ENCODE results near the gene AGBL4.

AGBL4 gene

DNA sequence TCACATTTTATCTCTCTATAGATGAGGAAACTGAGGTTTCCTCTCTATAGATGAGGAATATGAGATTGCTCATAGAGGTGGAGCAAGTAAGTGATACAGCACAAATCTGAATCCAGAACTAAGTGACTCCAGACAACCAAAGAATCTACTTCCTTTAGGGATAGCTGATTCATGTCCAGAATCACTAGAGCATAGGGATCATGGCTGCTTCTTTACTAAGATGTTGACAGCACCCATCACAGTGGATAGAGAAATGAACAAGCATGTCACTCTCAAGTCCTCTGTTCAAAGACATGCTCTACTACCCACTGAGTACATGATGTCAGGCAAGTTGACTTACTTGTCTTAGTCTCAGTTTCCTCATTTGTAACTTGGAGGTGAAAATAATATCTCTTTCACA is 1435.7 kb downstream of the AGBL4 start:
- no peak for DNase-seq (ENCODE audit: low spot score)

DNA sequence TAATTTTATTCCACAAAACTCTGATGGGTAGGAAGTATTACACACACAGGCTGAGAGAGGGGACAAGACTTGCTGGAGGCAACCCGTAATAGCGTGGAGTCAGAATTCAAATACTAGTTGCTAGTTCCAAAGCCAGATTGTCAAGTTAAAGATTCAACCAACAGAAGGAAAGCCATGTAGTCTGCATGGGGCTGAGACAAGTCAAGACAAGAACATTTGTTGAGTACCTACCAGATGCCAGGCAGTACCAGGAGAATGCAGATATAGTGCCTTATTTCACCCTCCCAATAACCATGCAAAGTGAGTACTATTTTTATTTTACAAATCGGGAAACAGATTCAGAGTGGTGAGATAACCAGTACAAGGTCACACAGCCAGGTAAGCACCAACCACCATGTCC is 1441.3 kb downstream of the AGBL4 start:
- DNase-seq (ENCODE audit: low spot score), result no peak

DNA sequence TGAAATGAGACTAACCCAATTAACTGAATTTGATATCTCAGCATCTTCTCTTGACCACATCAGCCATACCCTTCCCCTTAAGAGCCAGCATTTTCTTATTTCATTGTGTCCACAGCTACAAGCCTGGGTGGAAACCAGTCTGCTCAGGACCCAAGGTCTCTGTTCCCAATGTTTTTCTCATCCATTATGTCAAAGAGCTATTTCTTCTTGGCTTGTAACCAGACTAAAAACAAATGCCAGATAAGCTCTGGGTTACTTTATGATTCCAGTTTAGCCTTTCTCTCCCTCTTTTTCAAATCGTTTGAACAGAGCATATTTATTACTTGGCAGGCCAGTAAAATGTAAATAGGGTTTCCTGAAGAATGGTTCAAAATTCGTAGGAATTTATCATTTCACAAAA is 1442.5 kb downstream of the AGBL4 start:
- no peak for DNase-seq (ENCODE audit: low spot score)

DNA sequence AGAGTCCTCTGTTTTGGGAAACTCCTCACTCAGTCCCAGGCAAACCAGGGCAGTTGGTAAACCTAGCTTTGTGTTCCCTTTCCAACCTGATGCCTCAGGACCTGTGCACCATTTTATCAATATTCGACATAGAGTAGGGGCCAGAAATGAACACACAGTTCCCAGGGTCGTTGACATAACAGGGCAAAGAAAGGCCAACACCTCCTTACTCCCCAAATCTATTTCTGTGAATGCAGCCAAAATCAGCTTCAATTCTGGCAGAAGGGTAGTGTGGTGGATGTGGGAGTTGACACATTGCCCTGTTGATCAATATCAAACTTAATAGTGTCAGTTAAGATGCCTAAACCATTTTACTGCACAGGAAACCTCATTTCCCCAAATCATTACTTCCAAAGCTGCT is 1447.2 kb downstream of the AGBL4 start:
- DNase-seq (ENCODE audit: low spot score), result no peak

DNA sequence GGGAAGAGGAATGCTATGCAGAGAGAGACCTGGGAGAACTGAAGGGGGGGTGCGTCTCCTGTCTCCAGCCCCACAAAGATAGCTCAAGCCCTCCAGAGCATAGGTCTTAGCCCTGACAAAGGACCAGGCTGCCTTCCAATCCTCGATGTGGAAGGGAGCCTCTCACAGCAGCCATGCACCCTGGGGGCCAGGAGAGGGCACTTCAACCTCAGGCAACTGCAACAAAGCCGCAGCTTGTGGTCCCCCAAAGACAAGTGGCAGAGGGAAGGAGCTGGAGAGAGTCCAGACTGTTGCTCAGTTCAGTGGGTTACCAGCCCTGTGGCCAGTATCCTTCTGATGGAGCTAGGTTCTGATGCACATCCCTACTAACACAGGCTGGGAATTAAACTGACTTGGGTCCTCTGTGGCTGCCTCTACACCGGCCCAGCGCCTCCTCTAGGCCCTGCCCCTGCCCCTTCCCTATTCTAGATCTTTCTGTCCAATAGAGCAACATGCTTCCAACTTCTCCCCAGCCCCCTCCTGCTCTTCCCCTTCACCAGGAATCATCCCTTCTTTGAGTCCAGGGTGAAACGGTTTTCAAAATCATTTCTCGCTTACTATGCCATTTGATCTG is 1451.0 kb downstream of the AGBL4 start:
- peak; percentile 83 for DNase-seq (ENCODE audit: low spot score)

DNA sequence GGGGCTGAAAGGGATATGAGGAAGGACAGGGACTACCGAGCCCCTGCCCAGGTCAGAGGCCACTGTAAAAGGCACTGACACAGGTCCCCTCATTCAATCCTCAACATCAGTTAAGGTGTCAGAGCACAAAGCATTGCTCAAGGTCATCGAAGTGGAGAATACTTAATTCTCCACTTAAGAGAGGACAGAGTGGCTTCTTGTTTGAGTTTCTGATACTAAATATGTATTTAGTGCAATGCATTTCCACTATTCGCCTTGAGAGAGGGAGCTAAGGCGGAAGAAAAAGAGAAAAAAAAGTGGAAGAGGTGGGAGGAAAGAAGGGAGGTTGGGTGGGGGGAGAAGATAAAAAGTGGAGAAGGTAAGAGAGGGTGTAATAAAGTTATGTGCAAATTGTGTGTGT is 1451.6 kb downstream of the AGBL4 start:
- no peak for DNase-seq (ENCODE audit: low spot score)

DNA sequence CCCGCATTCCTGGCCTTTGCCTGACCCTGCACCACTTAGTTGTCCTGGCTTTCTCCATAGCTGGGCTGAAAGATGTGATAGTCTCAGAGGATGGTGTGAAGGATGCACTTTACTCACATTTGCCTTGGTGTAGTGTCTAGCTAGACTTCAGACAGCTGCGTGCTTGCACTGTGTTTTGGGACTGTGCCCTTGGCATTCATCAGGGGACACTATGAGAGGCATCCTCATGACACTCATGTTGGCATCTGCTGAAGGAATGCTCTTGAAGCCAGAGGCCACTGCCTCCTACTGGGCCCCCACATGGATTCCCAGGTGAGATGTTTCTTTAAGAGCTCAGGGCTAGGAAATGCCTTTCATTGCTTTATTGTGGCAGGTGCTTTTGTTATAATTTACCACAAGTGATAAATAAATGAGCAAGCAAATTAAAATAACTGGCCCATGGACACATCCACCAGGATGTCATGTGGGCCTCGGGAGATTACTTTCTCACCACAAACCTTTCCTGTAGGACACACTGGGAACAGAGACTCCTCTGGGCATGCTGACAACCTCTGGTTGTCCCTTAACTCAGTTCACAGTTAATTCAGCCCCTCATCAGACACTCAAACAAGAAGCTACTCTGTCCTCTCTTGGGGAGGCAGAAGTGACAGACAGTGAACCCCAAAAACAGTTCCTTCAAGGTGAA is 1452.3 kb downstream of the AGBL4 start:
- no peak for DNase-seq (ENCODE audit: low spot score)

DNA sequence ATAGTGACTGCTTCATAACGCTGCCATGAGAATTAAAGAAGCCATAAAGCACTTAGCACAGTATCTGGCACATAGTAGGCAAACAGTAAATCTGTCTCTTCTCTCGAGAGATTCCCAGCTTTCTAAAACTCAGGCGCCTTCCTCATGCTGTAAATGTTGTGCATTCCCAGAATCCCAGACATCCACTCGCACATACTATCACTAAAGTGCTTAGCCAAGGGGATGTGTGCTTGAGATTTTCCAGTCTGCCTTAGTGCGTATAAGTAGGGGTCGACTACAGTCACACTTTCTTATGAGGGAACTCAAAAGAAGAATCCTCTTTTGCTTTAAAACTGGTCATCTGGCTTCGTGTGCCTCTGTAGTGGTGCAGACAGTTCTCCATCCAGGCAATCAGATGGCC is 1453.2 kb downstream of the AGBL4 start:
- no peak for DNase-seq (ENCODE audit: low spot score)

DNA sequence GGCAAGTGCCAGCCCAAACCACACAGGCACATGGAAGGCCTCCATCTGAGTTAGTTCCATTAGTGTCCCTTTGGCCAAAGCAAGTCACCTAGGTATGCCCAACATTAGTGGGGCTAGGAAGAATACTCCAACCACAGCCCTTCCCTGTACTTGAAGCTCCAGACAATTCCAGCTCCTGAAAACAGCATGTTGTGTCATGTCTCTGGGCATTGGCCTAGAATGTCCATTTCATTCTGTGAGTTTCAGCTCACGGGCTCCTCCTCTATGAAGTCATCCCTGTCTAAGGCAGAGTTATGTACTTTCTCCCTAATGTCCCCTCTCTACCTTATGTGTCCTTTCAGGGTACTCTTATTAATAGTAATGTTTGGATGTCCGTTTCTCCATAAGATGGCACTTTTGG is 1455.3 kb downstream of the AGBL4 start:
- DNase-seq (ENCODE audit: low spot score), result no peak

DNA sequence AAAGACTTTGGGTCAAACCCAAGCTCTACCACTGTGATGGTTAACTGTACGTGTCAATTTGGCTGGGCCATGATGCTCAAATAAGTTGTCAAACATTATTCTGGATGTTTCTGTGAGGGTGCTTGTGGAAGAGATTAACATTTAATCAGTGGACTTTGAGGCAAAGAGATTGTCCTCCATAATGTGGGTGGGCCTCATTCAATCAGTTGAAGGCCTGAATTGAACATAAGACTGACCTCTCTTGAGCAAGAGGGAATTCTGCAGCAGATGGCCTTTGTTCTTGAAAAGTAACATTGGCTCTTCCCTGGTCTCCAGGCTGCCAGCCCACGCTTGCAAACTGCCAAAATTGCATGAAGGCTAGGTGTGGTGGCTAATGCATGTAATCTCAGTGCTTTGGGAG is 1457.3 kb downstream of the AGBL4 start:
- DNase-seq (ENCODE audit: low spot score), result no peak

DNA sequence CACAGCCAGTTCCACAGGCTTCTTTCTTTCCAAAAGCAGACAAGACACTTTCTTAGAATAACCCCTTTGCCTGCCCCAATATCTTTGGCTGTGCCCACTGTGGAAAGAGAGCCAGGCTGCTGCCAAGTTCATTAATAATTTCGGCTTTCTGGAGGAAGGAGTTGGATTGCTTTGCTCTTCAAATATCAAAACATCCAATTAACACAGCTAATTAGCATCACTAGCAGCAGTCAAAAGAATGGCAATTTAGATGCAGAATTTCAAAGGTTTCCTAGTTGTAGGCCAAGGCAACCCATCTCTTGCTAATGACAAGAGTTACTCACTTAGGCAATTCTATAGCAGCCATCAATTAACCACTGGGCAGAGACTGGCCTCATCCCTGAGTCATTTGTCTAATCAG is 1460.7 kb downstream of the AGBL4 start:
- no peak for DNase-seq (ENCODE audit: low spot score)

DNA sequence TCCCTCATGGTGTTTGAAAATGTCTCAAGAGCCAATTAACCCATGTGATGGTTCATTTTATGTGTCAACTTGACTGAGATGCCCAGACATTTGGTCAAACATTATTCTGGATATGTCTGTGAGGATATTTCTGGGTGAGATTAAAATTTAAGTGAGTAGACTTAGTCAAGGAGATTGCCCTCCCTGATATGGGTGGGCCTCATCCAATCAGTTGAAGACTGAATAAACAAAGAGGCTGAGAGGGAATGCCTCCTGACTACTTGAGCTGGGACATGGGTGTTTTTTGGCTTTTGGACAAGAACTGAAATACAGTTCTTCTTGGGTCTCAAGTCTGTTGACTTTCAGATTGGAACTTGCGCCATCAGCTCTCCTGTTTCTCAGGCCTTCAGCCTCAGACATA is 1462.3 kb downstream of the AGBL4 start:
- DNase-seq (ENCODE audit: low spot score), result no peak

DNA sequence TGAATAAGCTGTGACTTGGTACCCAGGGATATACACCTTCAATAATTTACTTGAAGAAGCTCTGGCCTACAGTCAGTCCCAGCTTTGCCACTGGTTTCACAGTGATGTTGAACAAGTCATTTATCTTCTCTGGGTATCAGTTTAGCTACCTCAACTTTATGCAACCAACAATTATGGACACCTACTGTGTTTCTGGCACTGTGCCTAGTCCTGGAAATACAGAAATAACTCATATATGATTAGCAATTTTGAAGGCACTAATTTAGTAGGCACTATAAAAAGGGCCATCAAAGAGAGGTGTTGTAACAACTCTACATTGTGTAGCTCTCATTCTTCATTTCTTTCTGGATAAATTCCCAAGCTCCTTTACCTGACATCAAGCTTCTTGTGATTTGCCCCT is 1463.2 kb downstream of the AGBL4 start:
- DNase-seq (ENCODE audit: low spot score), result no peak

DNA sequence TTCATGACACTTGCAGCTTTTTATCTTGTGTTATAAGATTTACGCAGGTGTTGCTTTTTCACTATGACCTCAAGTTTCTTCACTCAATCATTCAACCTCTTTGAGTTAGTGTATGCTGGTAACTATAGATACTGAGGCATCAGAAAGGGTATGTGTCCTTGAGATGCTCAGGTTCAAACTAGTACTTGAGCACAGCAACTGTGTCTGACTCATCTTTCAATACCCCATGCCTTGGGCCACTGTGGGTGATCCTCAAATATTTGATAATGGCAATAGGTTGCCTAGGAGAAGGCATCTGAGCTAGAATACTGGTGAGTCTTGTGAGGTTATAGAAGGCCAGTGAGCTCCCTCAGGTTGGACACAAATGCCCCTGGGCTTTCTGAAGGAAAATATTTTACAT is 1463.6 kb downstream of the AGBL4 start:
- DNase-seq (ENCODE audit: low spot score), result no peak

DNA sequence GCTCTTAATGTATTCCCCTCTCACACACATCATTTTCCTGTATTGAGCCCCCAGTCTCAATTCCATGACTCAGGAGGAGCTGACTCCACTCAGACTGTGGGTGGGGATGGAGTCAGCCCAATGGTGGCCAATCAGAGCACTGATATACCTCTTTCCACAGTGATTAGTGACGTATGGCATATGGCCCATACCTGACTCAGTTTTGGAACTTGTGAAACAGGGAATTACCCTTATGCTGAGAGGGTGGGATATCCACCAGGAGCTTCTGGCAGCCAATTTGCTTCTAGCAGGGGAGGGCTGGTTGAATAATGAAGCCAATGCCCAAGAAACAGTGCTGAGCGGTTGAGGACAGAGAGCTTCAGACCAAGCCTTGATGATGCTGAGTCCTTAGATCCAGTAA is 1465.4 kb downstream of the AGBL4 start:
- no peak for DNase-seq (ENCODE audit: low spot score)

DNA sequence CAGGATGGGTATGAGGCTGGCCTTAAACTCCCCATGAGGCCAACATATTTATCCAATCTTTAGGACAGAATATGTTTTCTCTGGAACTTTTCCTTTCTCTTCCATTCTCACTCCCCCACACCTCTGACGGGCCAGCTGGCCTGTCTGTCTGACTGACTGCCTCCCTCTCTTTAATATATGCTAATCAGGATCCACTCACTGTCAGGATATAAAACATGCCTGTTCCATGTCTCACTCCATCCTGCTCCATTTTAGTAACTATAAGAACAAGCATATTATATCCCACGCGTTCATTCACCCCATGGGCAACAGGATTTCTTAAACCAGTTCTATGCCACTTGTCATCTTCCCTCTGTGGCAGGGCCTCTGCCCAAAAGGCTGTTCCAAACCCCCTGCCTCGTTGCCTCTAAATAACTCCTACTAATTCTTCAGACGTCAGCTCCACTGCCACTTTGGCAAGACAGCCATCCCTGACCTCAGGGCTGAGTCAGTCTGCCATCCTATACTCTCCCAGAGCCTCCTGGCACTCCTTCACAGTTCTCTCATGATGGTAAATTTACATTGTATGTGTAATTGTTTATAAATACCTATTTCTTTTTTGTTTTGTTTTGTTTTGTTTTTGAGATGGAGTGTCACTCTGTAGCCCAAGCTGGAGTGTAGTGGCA is 1467.4 kb downstream of the AGBL4 start:
- DNase-seq (ENCODE audit: low spot score), result no peak

DNA sequence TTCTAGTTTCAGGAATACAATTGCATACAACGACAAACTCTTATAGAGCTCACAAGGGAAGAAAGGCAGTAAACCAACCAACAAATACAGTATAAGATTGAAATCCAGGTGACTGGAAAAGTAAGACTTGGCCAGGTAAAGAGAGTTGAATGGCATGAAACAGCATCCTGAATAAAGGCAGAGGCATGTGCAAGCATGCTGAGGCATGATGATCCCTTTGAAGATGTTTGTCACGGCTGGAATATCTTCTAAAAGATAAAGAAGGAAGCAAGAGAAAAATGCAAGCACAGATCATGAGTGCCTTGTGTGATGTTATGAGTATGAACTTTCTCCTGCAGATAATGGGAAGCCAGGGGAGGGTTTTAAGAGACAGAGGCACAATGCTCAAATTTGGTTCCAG is 1468.5 kb downstream of the AGBL4 start:
- no peak for DNase-seq (ENCODE audit: low spot score)

DNA sequence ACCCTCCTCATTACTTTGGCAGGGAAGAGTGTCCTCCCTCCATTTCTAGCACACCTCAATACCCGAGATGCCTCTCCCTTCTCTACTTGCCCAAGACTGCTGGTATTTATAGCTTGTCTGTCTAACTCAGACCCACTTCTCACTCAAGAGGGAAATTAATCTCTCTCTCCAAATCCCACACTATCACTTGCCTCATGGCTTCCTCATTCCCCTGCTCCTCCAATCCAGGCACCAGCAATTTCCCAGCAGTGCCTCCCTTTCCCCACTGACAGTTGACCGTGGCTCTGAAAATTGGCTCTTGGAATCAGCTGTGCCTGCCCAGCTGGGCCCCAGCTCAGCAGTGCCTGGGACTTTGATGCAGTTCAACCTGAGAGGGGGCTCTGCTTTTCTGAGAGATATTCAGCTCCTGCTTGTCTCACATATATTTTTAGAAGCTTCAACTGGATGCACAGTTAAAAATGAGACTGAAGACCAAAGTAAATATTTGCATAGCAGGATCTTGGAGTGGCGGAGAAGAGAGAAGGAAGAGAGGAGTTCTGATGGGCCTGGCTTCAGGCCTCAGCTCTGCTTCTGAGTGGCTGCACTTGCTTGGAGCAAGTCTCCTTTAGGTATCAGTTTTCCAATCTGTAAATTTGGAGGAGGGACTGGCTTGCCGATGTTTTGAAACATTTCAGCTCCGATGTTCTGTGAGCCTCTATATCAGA is 1470.7 kb downstream of the AGBL4 start:
- DNase-seq (ENCODE audit: low spot score), result no peak

DNA sequence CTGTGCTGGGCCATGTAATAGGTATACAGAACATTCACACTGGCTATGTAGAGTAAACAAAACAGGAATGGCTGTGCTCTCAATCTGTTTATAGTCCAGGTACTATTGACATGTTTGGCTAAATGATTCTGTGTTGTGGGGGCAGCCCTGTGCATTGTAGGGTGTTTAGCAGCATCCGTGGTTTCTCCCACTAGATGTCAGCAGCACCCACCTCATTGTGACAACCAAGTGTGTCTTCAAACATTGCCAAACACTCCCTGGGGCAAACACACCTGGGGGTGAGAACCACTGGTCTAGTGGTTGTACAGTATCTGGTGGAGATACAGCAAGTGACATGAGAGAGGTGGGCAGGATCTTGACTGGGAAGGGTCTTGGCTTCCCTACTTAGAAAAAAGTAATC is 1471.3 kb downstream of the AGBL4 start:
- DNase-seq (ENCODE audit: low spot score), result no peak

DNA sequence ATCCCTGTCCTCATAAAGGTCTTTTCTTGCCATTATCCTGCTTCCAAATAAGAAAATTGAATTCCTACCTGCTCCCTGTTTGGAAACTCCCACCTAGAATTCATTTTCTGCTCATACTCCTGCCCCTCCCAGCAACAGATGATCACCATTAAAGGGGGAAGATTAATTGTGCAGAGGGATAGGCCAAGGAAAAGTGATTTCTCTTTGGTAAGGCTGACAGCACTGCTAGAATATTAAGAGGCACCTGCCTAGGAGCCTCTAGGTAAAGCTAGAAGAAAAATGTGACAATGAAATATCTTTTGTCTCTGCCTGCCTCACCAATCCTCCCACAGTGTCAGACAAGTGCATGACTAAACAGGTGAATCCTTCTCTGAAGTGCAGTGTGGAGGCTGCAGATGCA is 1474.8 kb downstream of the AGBL4 start:
- no peak for DNase-seq (ENCODE audit: low spot score)

DNA sequence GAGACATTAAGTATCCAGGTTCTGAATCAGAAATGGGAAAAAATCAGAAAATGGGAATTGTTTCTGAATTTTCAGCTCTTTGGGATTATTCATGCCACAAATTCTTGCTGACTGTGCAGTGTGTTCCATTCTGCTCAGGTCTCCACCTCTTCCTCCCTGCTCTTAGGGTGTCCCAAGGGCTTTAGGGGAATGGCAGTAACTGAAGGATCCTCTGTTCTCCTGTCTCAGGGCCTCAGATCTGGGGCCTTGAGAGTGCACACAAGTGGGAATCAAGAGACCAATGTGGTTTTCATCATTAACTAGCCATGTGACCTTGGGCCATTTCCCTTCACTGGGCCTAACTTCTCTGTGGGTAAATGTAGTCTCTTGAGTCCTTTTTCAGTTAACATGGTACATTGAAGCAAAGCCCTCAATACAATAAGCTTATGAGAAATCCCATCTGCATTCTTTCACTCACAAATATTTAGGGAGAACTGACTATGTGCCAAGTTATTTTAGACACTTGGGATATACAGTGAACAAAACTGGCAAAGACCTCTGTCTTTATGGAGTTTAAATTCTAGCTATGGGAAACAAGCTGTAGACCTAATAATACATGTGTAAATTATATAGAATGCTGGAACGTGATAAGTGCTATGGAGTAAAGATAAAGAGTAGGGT is 1476.1 kb downstream of the AGBL4 start:
- DNase-seq (ENCODE audit: low spot score), result peak; percentile 85

DNA sequence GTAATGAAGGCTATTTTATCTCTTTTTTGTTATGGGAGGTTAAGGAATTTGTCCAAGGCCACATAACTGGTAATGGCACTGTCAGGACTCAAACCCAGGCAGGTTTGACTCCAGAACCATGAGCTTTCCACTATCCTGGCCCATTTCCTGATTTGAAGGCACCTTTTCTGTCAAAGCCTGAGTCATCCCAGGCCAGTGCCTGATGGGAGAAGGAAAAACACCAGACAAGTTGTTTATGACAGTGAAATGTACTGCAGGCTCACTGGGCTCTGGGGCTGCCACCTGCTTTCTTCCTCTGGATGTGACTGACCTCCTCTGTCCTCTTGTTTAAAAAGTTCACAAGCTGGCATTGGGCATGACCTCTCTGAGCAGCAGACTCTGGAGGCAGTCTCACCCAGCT is 1479.9 kb downstream of the AGBL4 start:
- no peak for DNase-seq (ENCODE audit: low spot score)

DNA sequence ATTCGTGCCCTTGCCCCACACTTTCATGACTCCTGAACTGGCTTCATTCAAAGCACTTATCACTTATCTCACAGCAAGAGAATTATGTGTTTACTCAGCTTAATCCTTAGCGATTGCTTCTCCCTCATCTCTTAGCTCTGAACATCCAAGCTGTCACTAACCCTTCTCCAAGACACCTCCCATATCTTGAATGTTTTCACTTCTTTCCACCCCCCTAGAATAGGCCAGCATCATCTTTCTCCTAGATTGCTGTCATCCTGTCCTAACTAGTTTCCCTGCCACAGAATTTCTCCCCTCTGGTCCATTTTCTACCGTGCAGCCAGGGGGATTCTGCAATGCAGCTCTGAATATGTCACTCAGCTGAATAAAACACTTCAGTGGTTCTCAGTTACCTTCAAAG is 1483.2 kb downstream of the AGBL4 start:
- no peak for DNase-seq (ENCODE audit: low spot score)
